ENCODE data around the gene TET3. TPM values are rescaled to one million over a fixed set of nuclear protein-coding genes. Genes with fewer than 3 reads are reported as not detected.

Gene TET3
- total and polyA plus RNA-seq, 9 of the 15 experiments (the other 6 are each of a cell fraction or from before 2014, with no cell fraction given), result 0.35 to 16.3 (median 5.5) TPM

GRCh38 chr2:73993376-73993775 is 8.7 kb downstream of the TET3 start:
- H3K4me3 ChIP-seq, result no peak overlapping the region
- H3K9me3 ChIP-seq (replicated peaks; ENCODE audit: control insufficient read depth, insufficient read depth, low read depth, low read length), result no peaks in the 10 kb centered on the region
- intact Hi-C loops (cut with micrococcal nuclease) (loop anchor here (10.0 kb wide), 1 partner anchor 319 kb away; no protein-coding TSS in a partner anchor), in situ Hi-C loops (cut with MboI) (no loop called here)
- BruUV-seq (replicated peaks), result no TSS peak
- POLR2A ChIA-PET, result interaction anchor here (0.6 kb wide), 1 partner anchor 265 kb away, joined by 3 read pairs; no protein-coding TSS in a partner anchor
- no peak for DNase-seq (ENCODE audit: extremely low read depth in 1 of 4, low spot score in 3 of 4)
- no peak overlapping the region for H3K9ac ChIP-seq (ENCODE audit: insufficient read depth in 1 of 2, low read depth in 2 of 2, low read length in 2 of 2)
- peaks cover 83% of the 10 kb centered on the region for H3K79me2 ChIP-seq (ENCODE audit: control insufficient read depth, insufficient read depth, low read length)
- FAIRE-seq, result no peak
- peaks cover 25% of the 10 kb centered on the region; the same call in 2 of the 3 replicates for H3K36me3 ChIP-seq (ENCODE audit: control insufficient read depth, insufficient read depth, low read length)
- peaks cover 11 to 28% of the 10 kb centered on the region in 2 experiments; a peak in 4 of 5 replicates for H3K4me1 ChIP-seq (replicated peaks in 1 of 2; ENCODE audit: control insufficient read depth in 2 of 2, insufficient read depth in 2 of 2, low read length in 2 of 2)
- ATAC-seq, result no peak
- H4K20me1 ChIP-seq (replicated peaks; ENCODE audit: control insufficient read depth, insufficient read depth, low read length), result peaks cover 15% of the 10 kb centered on the region; the same call in 1 of the 2 replicates
- no peaks in the 10 kb centered on the region for H3K9me1 ChIP-seq (ENCODE audit: control insufficient read depth, insufficient read depth, low read length)
- H2AFZ ChIP-seq (ENCODE audit: low read depth, low read length), result no peak overlapping the region
- no peaks in the 10 kb centered on the region for H3K27me3 ChIP-seq (ENCODE audit: control insufficient read depth in 2 of 2, insufficient read depth in 2 of 2, low read length in 2 of 2)
- TF ChIP-seq CTCF (IDR thresholded peaks at IDR 0.05 in 2 of 3, conservative IDR thresholded peaks at IDR 0.05 in 1 of 3; ENCODE audit: insufficient read depth in 2 of 3, low read depth in 1 of 3, low read length in 3 of 3) (no peak), CEBPG (CRISPR knock-in tag; IDR thresholded peaks at IDR 0.05) (no peak), CEBPG (tag; conservative IDR thresholded peaks at IDR 0.05 in 1 of 2, IDR thresholded peaks at IDR 0.05 in 1 of 2) (no peak), MGA (IDR thresholded peaks at IDR 0.05) (no peak)
- no peak overlapping the region for H3K4me2 ChIP-seq (ENCODE audit: insufficient read depth, low read length)
- CTCF ChIA-PET (ENCODE audit: low intra/inter-chr PET ratio), result no interaction called here
- H3K27ac ChIP-seq (ENCODE audit: extremely low read depth, low read depth, low read length), result no peak overlapping the region; the same call in 2 of the 3 replicates
- WGBS (ENCODE audit: insufficient coverage, low coverage, missing lambda C conversion rate), result 64% methylated on average over 3 of the region's 3 CpGs

Measured in K562 (cell line).